GM23248 (cell line): ENCODE data around the gene CKS1B.
"Not testable (repeated sequence)": the region's sequence is repeated elsewhere in the genome, so short reads cannot be mapped to it uniquely, and the experiment has no call there.

Experiments used
- EZH2 ChIP-seq: fragments of 200-600 bp; sonication (generic); IDR thresholded peaks from 2 replicates; pipeline ENCODE4 v1.6.1; 2018; ENCODE audit warnings: antibody characterized with exemption, mild to moderate bottlenecking; ENCODE audit not compliant: insufficient read depth, poor library complexity, severe bottlenecking
- EZH2phosphoT487 ChIP-seq: fragments of 200-600 bp; sonication (generic); IDR thresholded peaks from 2 replicates; pipeline ENCODE4 v1.6.1; 2018; ENCODE audit warnings: antibody characterized with exemption, moderate library complexity, mild to moderate bottlenecking, low read depth; ENCODE audit not compliant: insufficient read depth

- TF ChIP-seq EZH2phosphoT487, EZH2: not testable (repeated sequence)
These were observed 3.3 kb downstream of the CKS1B start for GRCh38 chr1:154977762-154978161.
